ENCODE data around the gene MCCC1.

Gene MCCC1

DNA sequence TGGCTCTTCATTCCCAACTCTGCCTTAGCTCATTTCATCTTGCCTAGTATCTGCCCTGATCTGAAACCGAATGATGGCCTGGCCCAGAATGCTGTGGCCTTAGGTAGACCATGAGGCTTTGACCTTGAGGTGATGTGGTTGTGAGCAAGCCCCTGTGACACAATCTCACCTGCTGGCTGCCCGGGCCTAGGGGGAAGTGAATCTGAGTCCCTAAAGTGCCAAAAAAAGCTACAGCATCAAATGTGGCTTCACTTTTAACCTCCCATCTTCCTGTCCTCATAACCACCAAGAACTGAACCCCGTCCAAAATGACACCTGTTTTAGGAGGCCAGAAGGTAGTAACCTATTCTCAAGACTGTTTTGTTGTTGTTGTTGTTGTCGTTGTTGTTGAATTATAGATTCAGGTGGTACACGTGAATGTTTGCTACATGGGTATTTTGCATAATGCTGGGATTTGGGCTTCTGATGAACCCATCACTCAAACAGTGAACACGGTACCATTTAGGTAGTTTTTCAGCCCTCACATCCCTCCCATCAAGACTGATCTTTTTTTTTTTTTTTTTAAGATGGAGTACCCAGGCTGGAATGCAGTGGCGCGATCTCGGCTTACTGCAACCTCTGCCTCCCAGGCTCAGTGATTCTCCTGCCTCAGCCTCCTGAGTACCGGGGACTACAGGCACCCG, 54.6 kb downstream of the MCCC1 start:
- TF ChIP-seq, protein P1, sequence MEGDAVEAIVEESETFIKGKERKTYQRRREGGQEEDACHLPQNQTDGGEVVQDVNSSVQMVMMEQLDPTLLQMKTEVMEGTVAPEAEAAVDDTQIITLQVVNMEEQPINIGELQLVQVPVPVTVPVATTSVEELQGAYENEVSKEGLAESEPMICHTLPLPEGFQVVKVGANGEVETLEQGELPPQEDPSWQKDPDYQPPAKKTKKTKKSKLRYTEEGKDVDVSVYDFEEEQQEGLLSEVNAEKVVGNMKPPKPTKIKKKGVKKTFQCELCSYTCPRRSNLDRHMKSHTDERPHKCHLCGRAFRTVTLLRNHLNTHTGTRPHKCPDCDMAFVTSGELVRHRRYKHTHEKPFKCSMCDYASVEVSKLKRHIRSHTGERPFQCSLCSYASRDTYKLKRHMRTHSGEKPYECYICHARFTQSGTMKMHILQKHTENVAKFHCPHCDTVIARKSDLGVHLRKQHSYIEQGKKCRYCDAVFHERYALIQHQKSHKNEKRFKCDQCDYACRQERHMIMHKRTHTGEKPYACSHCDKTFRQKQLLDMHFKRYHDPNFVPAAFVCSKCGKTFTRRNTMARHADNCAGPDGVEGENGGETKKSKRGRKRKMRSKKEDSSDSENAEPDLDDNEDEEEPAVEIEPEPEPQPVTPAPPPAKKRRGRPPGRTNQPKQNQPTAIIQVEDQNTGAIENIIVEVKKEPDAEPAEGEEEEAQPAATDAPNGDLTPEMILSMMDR (IDR thresholded peaks at IDR 0.05), result no peak
- no peak for TF ChIP-seq ZFX (IDR thresholded peaks at IDR 0.05; ENCODE audit: borderline replicate concordance)
- H3K27ac ChIP-seq, result no peak overlapping the region

DNA sequence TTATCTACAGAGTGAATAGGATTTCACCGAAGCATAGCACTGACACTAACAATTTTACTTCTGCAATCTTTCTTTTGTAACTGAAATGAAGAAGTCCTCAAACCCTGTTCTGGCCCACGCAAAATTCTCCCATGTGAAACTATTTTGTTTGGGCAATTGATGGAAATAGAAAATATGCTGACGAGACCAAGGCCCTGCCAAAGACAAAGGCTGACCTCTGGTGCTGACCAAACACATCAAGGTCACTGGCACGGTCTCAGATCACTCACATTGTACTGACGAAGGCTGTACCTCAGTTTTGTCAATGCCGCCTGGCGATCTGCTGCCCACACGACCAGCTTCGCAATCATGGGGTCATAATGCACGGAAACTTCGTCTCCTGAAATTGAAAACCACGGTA, 60.5 kb downstream of the MCCC1 start:
- H3K27ac ChIP-seq, result no peak overlapping the region
- no peak for TF ChIP-seq ZFX (IDR thresholded peaks at IDR 0.05; ENCODE audit: borderline replicate concordance)
- TF ChIP-seq, protein P1 (IDR thresholded peaks at IDR 0.05), result no peak

DNA sequence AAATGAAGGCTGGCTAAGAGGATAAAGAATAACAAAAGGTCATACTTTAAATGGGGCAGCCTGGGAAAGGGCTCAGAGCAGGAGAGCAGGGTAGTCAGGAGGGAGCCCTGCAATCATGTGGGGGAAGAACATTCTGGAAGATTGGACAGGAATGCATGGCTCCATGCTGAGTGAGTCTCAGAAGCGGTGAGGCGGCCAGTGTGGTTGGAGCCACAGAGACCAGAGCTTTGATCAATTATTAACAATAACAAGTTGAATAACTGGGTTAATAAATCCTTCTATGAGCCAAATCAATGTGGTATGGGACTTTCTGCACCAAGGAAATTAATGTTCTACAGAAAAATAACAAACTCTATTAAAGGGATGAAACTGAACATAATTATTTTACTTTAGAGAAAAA, 61.1 kb downstream of the MCCC1 start:
- no peak overlapping the region for H3K27ac ChIP-seq
- no peak for TF ChIP-seq ZFX (IDR thresholded peaks at IDR 0.05; ENCODE audit: borderline replicate concordance)
- TF ChIP-seq, protein P1 (IDR thresholded peaks at IDR 0.05), result no peak

GRCh38 chr3:183033746-183034145, 65.5 kb downstream of the MCCC1 start:
- TF ChIP-seq ZFX (IDR thresholded peaks at IDR 0.05; ENCODE audit: borderline replicate concordance), result no peak
- TF ChIP-seq, protein P1 (IDR thresholded peaks at IDR 0.05), result no peak
- no peak overlapping the region for H3K27ac ChIP-seq

- H3K27ac ChIP-seq, result no peak overlapping the region
- TF ChIP-seq ZFX (IDR thresholded peaks at IDR 0.05; ENCODE audit: borderline replicate concordance), result no peak
- TF ChIP-seq, protein P1 (IDR thresholded peaks at IDR 0.05), result no peak
Measured at GRCh38 chr3:183032880-183033555, 66.3 kb downstream of the MCCC1 start.

- no peak overlapping the region for H3K27ac ChIP-seq
- TF ChIP-seq, protein P1 (IDR thresholded peaks at IDR 0.05), result no peak
- TF ChIP-seq ZFX (IDR thresholded peaks at IDR 0.05; ENCODE audit: borderline replicate concordance), result no peak
Measured at GRCh38 chr3:183031826-183032225, 67.5 kb downstream of the MCCC1 start.

GRCh38 chr3:183028416-183028815, 70.9 kb downstream of the MCCC1 start:
- TF ChIP-seq ZFX (IDR thresholded peaks at IDR 0.05; ENCODE audit: borderline replicate concordance), result no peak
- TF ChIP-seq, protein P1 (IDR thresholded peaks at IDR 0.05), result no peak
- H3K27ac ChIP-seq, result no peak overlapping the region

All from 22Rv1 (cell line).